Measurements from ENCODE around the gene AP1S1. TPM values are rescaled to one million over a fixed set of nuclear protein-coding genes. Genes with fewer than 3 reads are reported as not detected.
A peak's percentile ranks its signal among the peaks of the same experiment; 100 is the strongest.
"Not testable (repeated sequence)": the region's sequence is repeated elsewhere in the genome, so short reads cannot be mapped to it uniquely, and the experiment has no call there.

Gene AP1S1
- total RNA-seq, 1 donor, result 77.5 TPM

GRCh38 chr7:101200504-101200861 is 46.2 kb downstream of the AP1S1 start:
- TF ChIP-seq CTCF (IDR thresholded peaks at IDR 0.05; ENCODE audit: insufficient read depth, low read length), result no peak
- no peak for DNase-seq (ENCODE audit: low read depth)
- no peak overlapping the region for H3K4me3 ChIP-seq (ENCODE audit: low read depth, low read length)

- no peak for DNase-seq (ENCODE audit: low read depth)
- TF ChIP-seq CTCF (IDR thresholded peaks at IDR 0.05; ENCODE audit: insufficient read depth, low read length), result no peak
- H3K4me3 ChIP-seq (ENCODE audit: low read depth, low read length), result no peak within 1 kb of the TSS
Observed at GRCh38 chr7:101200862-101201599, 46.8 kb downstream of the AP1S1 start, which contains the start of gene MOGAT3. Gene MOGAT3 (minus strand): TSS chr7:101201036. CDS start chr7:101200854, 182 bp downstream.

- TF ChIP-seq CTCF (IDR thresholded peaks at IDR 0.05; ENCODE audit: insufficient read depth, low read length), result no peak
- DNase-seq (ENCODE audit: low read depth), result no peak
- H3K4me3 ChIP-seq (ENCODE audit: low read depth, low read length), result no peak overlapping the region
Observed at GRCh38 chr7:101201695-101202602, 47.7 kb downstream of the AP1S1 start.

- DNase-seq (ENCODE audit: low read depth), result no peak
- no peak for TF ChIP-seq CTCF (IDR thresholded peaks at IDR 0.05; ENCODE audit: insufficient read depth, low read length)
- no peak overlapping the region for H3K4me3 ChIP-seq (ENCODE audit: low read depth, low read length)
Observed at GRCh38 chr7:101202603-101202918, 48.3 kb downstream of the AP1S1 start.

GRCh38 chr7:101203740-101204738 is 49.8 kb downstream of the AP1S1 start:
- not testable (repeated sequence) for H3K4me3 ChIP-seq (ENCODE audit: low read depth, low read length)
- peak; percentile 5 for DNase-seq (ENCODE audit: low read depth)

GRCh38 chr7:101205901-101206664 is 51.8 kb downstream of the AP1S1 start:
- no peak for TF ChIP-seq CTCF (IDR thresholded peaks at IDR 0.05; ENCODE audit: insufficient read depth, low read length)
- no peak for DNase-seq (ENCODE audit: low read depth)
- H3K4me3 ChIP-seq (ENCODE audit: low read depth, low read length), result no peak overlapping the region
